ENCODE data around the gene HMGB4. TPM values are rescaled to one million over a fixed set of nuclear protein-coding genes. Genes with fewer than 3 reads are reported as not detected.

HMGB4 gene
- total RNA-seq, 1 experiment from 2014 or later, result not detected

- in situ Hi-C loops (cut with HindIII; ENCODE audit: low pct_unique_long_range_greater_than_20kb, low sequenced_read_pairs), result no loop called here
- no peak for DNase-seq (ENCODE audit: low read depth)
These were observed 22.4 kb upstream of the HMGB4 start for GRCh38 chr1:33841494-33841893.

DNA sequence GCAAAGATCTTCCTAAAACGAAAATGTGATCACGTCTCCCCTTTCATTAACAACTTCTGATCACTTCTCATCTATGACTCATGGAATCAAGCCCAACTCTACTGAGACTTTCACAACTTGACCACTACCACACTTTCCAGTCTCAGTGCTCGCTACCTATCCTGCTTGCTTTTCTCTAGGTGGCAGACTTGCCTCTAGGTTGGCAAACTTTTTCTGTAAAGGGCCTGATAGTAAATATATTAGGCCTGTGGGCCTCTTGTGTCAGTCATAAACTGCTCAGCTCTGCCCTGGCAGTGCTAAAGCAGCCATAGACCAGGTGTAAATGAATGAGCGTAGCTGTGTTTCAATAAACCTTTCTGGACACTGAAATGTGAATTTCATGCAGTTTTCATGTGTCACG, 21.5 kb upstream of the HMGB4 start:
- in situ Hi-C loops (cut with HindIII; ENCODE audit: low pct_unique_long_range_greater_than_20kb, low sequenced_read_pairs), result no loop called here
- DNase-seq (ENCODE audit: low read depth), result no peak

- no peak for DNase-seq (ENCODE audit: low read depth)
- in situ Hi-C loops (cut with HindIII; ENCODE audit: low pct_unique_long_range_greater_than_20kb, low sequenced_read_pairs), result no loop called here
These were observed 19.7 kb upstream of the HMGB4 start for GRCh38 chr1:33844166-33844565.

GRCh38 chr1:33846861-33847260, 17.0 kb upstream of the HMGB4 start:
- DNase-seq (ENCODE audit: low read depth), result no peak
- in situ Hi-C loops (cut with HindIII; ENCODE audit: low pct_unique_long_range_greater_than_20kb, low sequenced_read_pairs), result no loop called here

DNA sequence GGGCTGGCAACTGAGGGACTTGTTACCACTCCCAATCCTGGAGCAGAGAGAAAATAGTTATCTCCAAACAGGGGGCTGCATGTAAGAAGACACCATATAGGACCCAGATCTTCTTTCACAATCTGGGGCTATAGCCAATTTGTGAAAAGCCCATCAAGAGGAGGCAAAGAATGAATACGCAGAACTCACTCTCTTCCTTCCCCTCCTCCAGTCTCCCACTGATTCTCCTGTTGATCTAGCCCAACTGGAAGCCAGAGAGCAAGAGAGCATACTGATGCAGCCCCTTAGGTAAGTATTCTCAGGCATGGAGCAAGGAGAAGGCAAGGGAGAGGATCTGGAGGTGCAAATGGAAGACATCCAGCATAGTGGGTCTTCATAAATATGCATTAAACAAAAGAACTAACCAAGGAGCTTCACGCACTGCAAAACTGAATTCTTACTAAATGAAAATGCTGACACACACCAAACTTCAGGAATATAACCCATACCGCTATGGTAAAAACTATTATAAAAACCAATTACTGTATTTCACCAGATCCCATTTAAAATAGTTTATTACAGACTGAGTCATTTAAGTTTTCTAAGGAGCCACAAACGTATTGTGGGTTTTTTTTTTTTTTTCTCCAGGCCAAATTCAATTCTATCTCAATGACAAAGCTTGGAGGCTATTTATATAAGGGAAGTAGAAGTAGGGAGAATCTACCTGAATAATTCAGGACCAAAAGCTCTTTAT, 15.5 kb upstream of the HMGB4 start:
- in situ Hi-C loops (cut with HindIII; ENCODE audit: low pct_unique_long_range_greater_than_20kb, low sequenced_read_pairs), result no loop called here
- no peak for DNase-seq (ENCODE audit: low read depth)

DNA sequence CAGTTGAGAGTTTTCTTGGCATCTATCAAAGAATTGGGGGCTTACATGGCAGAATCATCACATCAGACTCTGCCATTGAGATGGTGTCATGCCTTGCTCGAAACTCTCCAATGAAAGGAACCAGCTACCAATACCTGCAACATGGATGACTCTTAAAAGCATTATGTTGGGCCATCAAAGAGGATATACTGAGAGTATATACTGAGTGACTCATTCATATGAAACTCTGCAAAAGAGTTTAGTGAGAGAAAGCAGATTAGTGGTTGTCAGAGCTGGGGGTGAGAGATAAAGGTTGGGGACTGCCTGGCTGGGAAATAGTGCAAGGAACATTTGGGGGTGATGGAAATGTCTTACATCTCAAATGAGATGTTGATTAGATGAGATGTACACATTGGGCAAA, 14.7 kb upstream of the HMGB4 start:
- no peak for DNase-seq (ENCODE audit: low read depth)
- in situ Hi-C loops (cut with HindIII; ENCODE audit: low pct_unique_long_range_greater_than_20kb, low sequenced_read_pairs), result no loop called here

- in situ Hi-C loops (cut with HindIII; ENCODE audit: low pct_unique_long_range_greater_than_20kb, low sequenced_read_pairs), result no loop called here
- DNase-seq (ENCODE audit: low read depth), result no peak
These were observed 13.4 kb upstream of the HMGB4 start for GRCh38 chr1:33850481-33850880.

DNA sequence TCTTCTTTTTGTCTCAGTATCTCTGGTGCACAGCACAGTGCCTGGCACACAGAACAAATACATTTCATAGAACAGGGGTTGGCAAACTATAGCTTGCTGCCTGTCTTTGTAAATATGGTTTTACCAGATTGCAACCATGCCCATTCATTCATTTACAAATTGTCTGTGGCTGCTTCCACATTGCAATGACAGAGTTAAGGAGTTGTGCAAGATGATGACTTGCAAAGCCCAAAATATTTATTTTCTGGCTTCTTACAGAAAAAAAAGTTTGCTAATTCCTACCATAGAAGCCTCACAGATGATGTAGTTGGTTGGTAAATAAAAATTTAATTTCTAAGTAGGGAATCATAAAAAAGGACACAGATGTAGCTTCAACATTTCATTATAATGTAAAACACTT, 11.2 kb upstream of the HMGB4 start:
- in situ Hi-C loops (cut with HindIII; ENCODE audit: low pct_unique_long_range_greater_than_20kb, low sequenced_read_pairs), result no loop called here
- DNase-seq (ENCODE audit: low read depth), result no peak

GRCh38 chr1:33853431-33853830, 10.4 kb upstream of the HMGB4 start:
- no peak for DNase-seq (ENCODE audit: low read depth)
- in situ Hi-C loops (cut with HindIII; ENCODE audit: low pct_unique_long_range_greater_than_20kb, low sequenced_read_pairs), result no loop called here

- in situ Hi-C loops (cut with HindIII; ENCODE audit: low pct_unique_long_range_greater_than_20kb, low sequenced_read_pairs), result no loop called here
- DNase-seq (ENCODE audit: low read depth), result no peak
These were observed 9.8 kb upstream of the HMGB4 start for GRCh38 chr1:33854091-33854490.

GRCh38 chr1:33860671-33861070, 3.2 kb upstream of the HMGB4 start:
- in situ Hi-C loops (cut with HindIII; ENCODE audit: low pct_unique_long_range_greater_than_20kb, low sequenced_read_pairs), result no loop called here
- DNase-seq (ENCODE audit: low read depth), result no peak

DNA sequence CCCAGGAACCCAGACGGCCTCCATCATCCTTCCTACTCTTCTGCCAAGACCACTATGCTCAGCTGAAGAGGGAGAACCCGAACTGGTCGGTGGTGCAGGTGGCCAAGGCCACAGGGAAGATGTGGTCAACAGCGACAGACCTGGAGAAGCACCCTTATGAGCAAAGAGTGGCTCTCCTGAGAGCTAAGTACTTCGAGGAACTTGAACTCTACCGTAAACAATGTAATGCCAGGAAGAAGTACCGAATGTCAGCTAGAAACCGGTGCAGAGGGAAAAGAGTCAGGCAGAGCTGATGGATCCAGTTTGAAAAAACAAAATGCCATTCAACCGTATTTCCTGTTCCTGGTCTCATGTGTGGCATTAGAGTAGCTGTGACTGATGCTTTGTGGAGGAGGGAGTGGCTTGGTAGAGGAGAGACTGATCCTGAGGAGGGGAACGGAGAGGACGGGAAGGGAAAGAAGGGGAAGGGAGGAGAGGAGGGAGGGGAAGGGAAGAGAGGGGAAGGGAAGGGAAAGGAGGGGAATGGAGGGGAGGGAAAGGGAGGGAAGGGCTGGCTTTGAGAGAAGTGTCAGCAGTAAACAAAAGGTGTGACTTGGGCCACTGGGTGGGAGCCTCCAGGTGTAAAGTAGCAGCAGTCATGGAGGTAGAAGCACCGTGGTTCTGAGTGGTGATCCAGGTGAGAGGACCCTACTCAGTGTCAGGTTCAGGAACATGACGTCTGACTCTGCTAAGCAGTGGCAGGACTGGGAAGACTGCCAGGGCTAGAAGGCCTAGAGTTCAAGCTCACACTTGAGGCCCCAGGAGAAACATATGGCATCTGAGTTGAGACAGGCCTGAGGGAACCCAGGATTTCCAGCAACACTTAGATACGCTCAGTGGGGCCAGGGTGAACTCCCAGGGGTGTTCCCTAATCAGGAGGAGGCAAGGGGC, 846 bp downstream of the HMGB4 start:
- in situ Hi-C loops (cut with HindIII; ENCODE audit: low pct_unique_long_range_greater_than_20kb, low sequenced_read_pairs), result no loop called here
- no peak for DNase-seq (ENCODE audit: low read depth)

- DNase-seq (ENCODE audit: low read depth), result no peak
- in situ Hi-C loops (cut with HindIII; ENCODE audit: low pct_unique_long_range_greater_than_20kb, low sequenced_read_pairs), result no loop called here
These were observed 2.4 kb downstream of the HMGB4 start for GRCh38 chr1:33866281-33866680.

DNA sequence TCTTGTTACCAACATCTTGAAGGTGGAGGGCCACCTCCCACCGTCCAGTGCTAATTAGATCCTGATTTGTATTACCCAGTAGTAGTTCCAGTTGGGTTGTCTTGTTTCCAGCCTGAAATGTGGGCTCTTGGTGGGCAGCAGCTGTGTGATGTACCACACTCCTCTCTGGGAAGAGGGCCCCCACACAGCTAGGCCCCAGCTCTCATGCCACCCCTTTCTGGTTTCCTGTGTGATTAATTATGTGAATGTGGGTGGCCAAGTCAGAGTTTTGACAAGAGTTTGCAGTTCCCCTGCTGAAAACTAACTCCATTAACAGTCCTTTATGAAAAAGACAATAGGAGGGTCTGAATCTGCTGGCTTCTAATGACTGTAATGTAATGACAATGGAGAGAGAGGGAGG, 3.8 kb downstream of the HMGB4 start:
- DNase-seq (ENCODE audit: low read depth), result no peak
- in situ Hi-C loops (cut with HindIII; ENCODE audit: low pct_unique_long_range_greater_than_20kb, low sequenced_read_pairs), result no loop called here

GRCh38 chr1:33872275-33872674, 8.4 kb downstream of the HMGB4 start:
- in situ Hi-C loops (cut with HindIII; ENCODE audit: low pct_unique_long_range_greater_than_20kb, low sequenced_read_pairs), result no loop called here
- no peak for DNase-seq (ENCODE audit: low read depth)

GRCh38 chr1:33872683-33873082, 8.8 kb downstream of the HMGB4 start:
- in situ Hi-C loops (cut with HindIII; ENCODE audit: low pct_unique_long_range_greater_than_20kb, low sequenced_read_pairs), result no loop called here
- DNase-seq (ENCODE audit: low read depth), result peak; percentile 2

- in situ Hi-C loops (cut with HindIII; ENCODE audit: low pct_unique_long_range_greater_than_20kb, low sequenced_read_pairs), result no loop called here
- no peak for DNase-seq (ENCODE audit: low read depth)
These were observed 10.8 kb downstream of the HMGB4 start for GRCh38 chr1:33874636-33875035.

DNA sequence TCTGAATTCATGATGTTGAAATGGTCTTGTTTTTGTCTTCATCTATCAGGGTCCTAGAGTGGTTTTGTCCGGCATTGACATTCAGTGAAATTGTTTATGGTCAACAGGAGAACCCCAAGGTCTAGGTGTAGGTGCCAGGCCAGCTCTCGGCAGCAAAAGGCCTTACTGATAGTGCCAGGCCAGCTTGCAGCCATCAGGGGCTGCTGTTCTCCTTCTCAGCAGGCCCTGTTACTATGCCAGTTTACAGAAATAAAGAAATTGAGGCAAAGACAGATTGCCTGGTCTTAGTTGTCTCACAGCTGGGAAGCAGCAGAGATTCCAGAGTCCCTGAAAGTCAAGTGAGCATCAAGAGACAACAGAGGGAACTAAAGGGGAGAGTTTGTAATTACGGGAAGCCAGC, 12.0 kb downstream of the HMGB4 start:
- in situ Hi-C loops (cut with HindIII; ENCODE audit: low pct_unique_long_range_greater_than_20kb, low sequenced_read_pairs), result no loop called here

GRCh38 chr1:33876970-33877650, 13.2 kb downstream of the HMGB4 start:
- in situ Hi-C loops (cut with HindIII; ENCODE audit: low pct_unique_long_range_greater_than_20kb, low sequenced_read_pairs), result no loop called here
- DNase-seq (ENCODE audit: low read depth), result no peak

More for the DNA sequence above, 12.0 kb downstream of the HMGB4 start:
- no peak for DNase-seq (ENCODE audit: low read depth)
